CD4-positive, CD25-positive, alpha-beta regulatory T cell (primary cell): Measurements from ENCODE around the gene CELF2. TPM values are rescaled to one million over a fixed set of nuclear protein-coding genes. Genes with fewer than 3 reads are reported as not detected.

Source experiments
- ATAC-seq, 2 donors: fragments of 150-1000 bp; cut with Tn5 transposase; one replicate each; pipeline ENCODE4 v1.10.0; 2021; ENCODE audit warnings: low read depth in 2 of 2, moderate number of reproducible peaks in 2 of 2, moderate library complexity in 1 of 2
- DNase-seq, 3 donors: peaks; one replicate each; pipeline versions ENCODE4 v3.0.0 to v3.0.0-alpha.2; 2012 to 2022; ENCODE audit warnings: mixed read lengths in 1 of 3
- H3K27ac ChIP-seq: one replicate; pipeline ENCODE4 v1.7.0; 2013; ENCODE audit warnings: mild to moderate bottlenecking, low read length; ENCODE audit not compliant: insufficient read depth, poor library complexity, severe bottlenecking
- H3K27me3 ChIP-seq: one replicate; pipeline ENCODE4 v1.7.0; 2013; ENCODE audit warnings: low read length; ENCODE audit not compliant: control insufficient read depth, insufficient read depth
- H3K36me3 ChIP-seq: one replicate; pipeline ENCODE4 v1.7.0; 2013; ENCODE audit warnings: mild to moderate bottlenecking, low read length, moderate library complexity; ENCODE audit not compliant: control insufficient read depth, insufficient read depth
- H3K4me1 ChIP-seq: 2 replicates; pipeline ENCODE4 v1.7.0; 2013; ENCODE audit warnings: mild to moderate bottlenecking, low read length; ENCODE audit not compliant: insufficient read depth, control insufficient read depth, poor library complexity, severe bottlenecking
- H3K4me3 ChIP-seq: one replicate; pipeline ENCODE4 v1.7.0; 2013; ENCODE audit warnings: low read depth, mild to moderate bottlenecking, low read length, moderate library complexity
- H3K9me3 ChIP-seq, 2 experiments: 1 replicate in 1 of 2; 2 replicates in 1 of 2; pipeline ENCODE4 v1.7.0; 2013; ENCODE audit warnings: low read length in 2 of 2, mild to moderate bottlenecking in 1 of 2, moderate library complexity in 1 of 2; ENCODE audit not compliant: control insufficient read depth in 2 of 2
- H3K27ac Mint-ChIP-seq, 3 donors: one replicate each; pipeline ENCODE4 v1.8.0; 2020 to 2022; ENCODE audit warnings: mild to moderate bottlenecking in 3 of 3, mixed read lengths in 3 of 3, moderate library complexity in 2 of 3
- H3K27me3 Mint-ChIP-seq: one replicate; pipeline ENCODE4 v1.8.0; 2022; ENCODE audit warnings: mild to moderate bottlenecking, mixed read lengths
- H3K36me3 Mint-ChIP-seq: one replicate; pipeline ENCODE4 v1.8.0; 2020; ENCODE audit warnings: mixed read lengths
- H3K4me1 Mint-ChIP-seq, 4 donors: one replicate each; pipeline ENCODE4 v1.8.0; 2020 to 2022; ENCODE audit warnings: mixed read lengths in 4 of 4, mild to moderate bottlenecking in 1 of 4
- H3K4me3 Mint-ChIP-seq, 4 donors: one replicate each; pipeline ENCODE4 v1.8.0; 2020 to 2022; ENCODE audit warnings: mild to moderate bottlenecking in 4 of 4, mixed read lengths in 4 of 4, moderate library complexity in 3 of 4
- H3K9me3 Mint-ChIP-seq, 7 donors: one replicate each; pipeline ENCODE4 v1.8.0; 2020 to 2022; ENCODE audit warnings: mixed read lengths in 7 of 7, mild to moderate bottlenecking in 3 of 7, moderate library complexity in 2 of 7
- polyA plus RNA-seq, 4 donors: library from polyadenylated mRNA; unstranded; fragments of 300-500 nt; fragmentation: Illumina TruSeq; gene quantifications; one replicate each; pipeline ENCODE4 v1.2.3, GENCODE V29; 2021
- total RNA-seq: library from RNA; stranded (reverse); gene quantifications from one replicate; pipeline ENCODE4 v1.2.3, GENCODE V29; 2022

CELF2 gene
- total and polyA plus RNA-seq, 5 donors from 2014 or later, result 117 to 230 (median 150) TPM

- H3K4me3 Mint-ChIP-seq, result peak overlapping the region in 3 of 4 donors; percentile 24 to 75 (median 69)
- Histone ChIP-seq H3K9me3 (no peaks in the 10 kb centered on the region), H3K4me1 (peaks cover 45% of the 10 kb centered on the region), H3K4me3 (peak overlapping the region; percentile 17), H3K27me3 (no peaks in the 10 kb centered on the region), H3K36me3 (no peaks in the 10 kb centered on the region), H3K27ac (peak overlapping the region; percentile 54)
- H3K27me3 Mint-ChIP-seq, result no peaks in the 10 kb centered on the region
- peaks cover 36 to 71% (median 42%) of the 10 kb centered on the region in 4 donors for H3K4me1 Mint-ChIP-seq
- peaks cover 0 to 4% (median 0%) of the 10 kb centered on the region in 7 donors for H3K9me3 Mint-ChIP-seq
- ATAC-seq (peak in 1 of 2 donors; percentile 17), DNase-seq (peak in 1 of 3 donors; percentile 79)
- H3K27ac Mint-ChIP-seq, result peak overlapping the region; percentile 88 to 98 (median 97)
- H3K36me3 Mint-ChIP-seq, result no peaks in the 10 kb centered on the region
Observed at GRCh38 chr10:11141571-11142091, 124.0 kb downstream of the CELF2 start.

GRCh38 chr10:11142777-11143176, 125.1 kb downstream of the CELF2 start:
- no peaks in the 10 kb centered on the region for H3K9me3 ChIP-seq
- ATAC-seq, result no peak
- Mint-ChIP-seq H3K4me1 (peaks cover 42 to 82% (median 54%) of the 10 kb centered on the region in 4 donors), H3K27ac (peak overlapping the region; percentile 89 to 97 (median 91)), H3K36me3 (no peaks in the 10 kb centered on the region), H3K9me3 (peaks cover 0 to 4% (median 0%) of the 10 kb centered on the region in 7 donors), H3K4me3 (peak overlapping the region in 3 of 4 donors; percentile 12 to 62 (median 47)), H3K27me3 (no peaks in the 10 kb centered on the region)
- DNase-seq, result no peak
- H3K4me3 ChIP-seq, result no peak overlapping the region
- H3K4me1 ChIP-seq, result peaks cover 56% of the 10 kb centered on the region
- no peaks in the 10 kb centered on the region for H3K27me3 ChIP-seq
- H3K27ac ChIP-seq, result no peak overlapping the region
- H3K36me3 ChIP-seq, result no peaks in the 10 kb centered on the region

GRCh38 chr10:11143242-11143641, 125.6 kb downstream of the CELF2 start:
- H3K27me3 Mint-ChIP-seq, result no peaks in the 10 kb centered on the region
- H3K36me3 ChIP-seq, result no peaks in the 10 kb centered on the region
- no peak for ATAC-seq
- H3K9me3 Mint-ChIP-seq, result peaks cover 0 to 4% (median 0%) of the 10 kb centered on the region in 7 donors
- peak overlapping the region in 3 of 4 donors; percentile 12 to 47 (median 24) for H3K4me3 Mint-ChIP-seq
- no peak overlapping the region for H3K4me3 ChIP-seq
- peaks cover 42 to 87% (median 57%) of the 10 kb centered on the region in 4 donors for H3K4me1 Mint-ChIP-seq
- no peaks in the 10 kb centered on the region for H3K27me3 ChIP-seq
- peaks cover 61% of the 10 kb centered on the region for H3K4me1 ChIP-seq
- no peaks in the 10 kb centered on the region for H3K9me3 ChIP-seq
- H3K27ac Mint-ChIP-seq, result peak overlapping the region; percentile 89 to 97 (median 91)
- H3K36me3 Mint-ChIP-seq, result no peaks in the 10 kb centered on the region
- H3K27ac ChIP-seq, result no peak overlapping the region
- DNase-seq, result no peak

GRCh38 chr10:11144626-11145494, 127.2 kb downstream of the CELF2 start:
- Mint-ChIP-seq H3K36me3 (no peaks in the 10 kb centered on the region), H3K27ac (peak overlapping the region; percentile 92 to 100 (median 97)), H3K4me1 (peaks cover 47 to 98% (median 69%) of the 10 kb centered on the region in 4 donors), H3K27me3 (no peaks in the 10 kb centered on the region), H3K9me3 (peaks cover 0 to 4% (median 0%) of the 10 kb centered on the region in 7 donors), H3K4me3 (peak overlapping the region; percentile 56 to 84 (median 80))
- Histone ChIP-seq H3K27ac (peak overlapping the region; percentile 94), H3K27me3 (no peaks in the 10 kb centered on the region), H3K9me3 (no peaks in the 10 kb centered on the region), H3K36me3 (no peaks in the 10 kb centered on the region), H3K4me3 (peak overlapping the region; percentile 74), H3K4me1 (peaks cover 76% of the 10 kb centered on the region)
- ATAC-seq (peak in 1 of 2 donors; percentile 7), DNase-seq (peak in 1 of 3 donors; percentile 33)

- Histone ChIP-seq H3K36me3 (no peaks in the 10 kb centered on the region), H3K9me3 (no peaks in the 10 kb centered on the region), H3K27me3 (no peaks in the 10 kb centered on the region), H3K27ac (peak overlapping the region; percentile 94), H3K4me1 (peaks cover 82% of the 10 kb centered on the region), H3K4me3 (peak overlapping the region; percentile 74)
- Mint-ChIP-seq H3K4me1 (peaks cover 53 to 98% (median 75%) of the 10 kb centered on the region in 4 donors), H3K9me3 (peaks cover 0 to 4% (median 0%) of the 10 kb centered on the region in 7 donors), H3K36me3 (no peaks in the 10 kb centered on the region), H3K27me3 (no peaks in the 10 kb centered on the region), H3K27ac (peak overlapping the region; percentile 92 to 100 (median 97)), H3K4me3 (peak overlapping the region; percentile 56 to 84 (median 80))
- DNase-seq, result peak; percentile 52 to 94 (median 76)
- ATAC-seq, result peak; percentile 85 to 87
Observed at GRCh38 chr10:11145495-11145855, 127.8 kb downstream of the CELF2 start.

GRCh38 chr10:11146402-11147171, 128.9 kb downstream of the CELF2 start:
- Mint-ChIP-seq H3K9me3 (peaks cover 0 to 2% (median 0%) of the 10 kb centered on the region in 7 donors), H3K4me1 (peaks cover 54 to 98% (median 79%) of the 10 kb centered on the region in 4 donors), H3K27me3 (no peaks in the 10 kb centered on the region), H3K36me3 (no peaks in the 10 kb centered on the region), H3K4me3 (peak overlapping the region; percentile 59 to 88 (median 72)), H3K27ac (peak overlapping the region; percentile 97 to 100 (median 98))
- Histone ChIP-seq H3K36me3 (no peaks in the 10 kb centered on the region), H3K4me3 (peak overlapping the region; percentile 74), H3K4me1 (peaks cover 86% of the 10 kb centered on the region), H3K9me3 (no peaks in the 10 kb centered on the region), H3K27me3 (no peaks in the 10 kb centered on the region), H3K27ac (peak overlapping the region; percentile 94)
- peak in 1 of 3 donors; percentile 43 for DNase-seq
- no peak for ATAC-seq

GRCh38 chr10:11147722-11148121, 130.1 kb downstream of the CELF2 start:
- peak in 1 of 3 donors; percentile 39 for DNase-seq
- peaks cover 90% of the 10 kb centered on the region for H3K4me1 ChIP-seq
- no peaks in the 10 kb centered on the region for H3K27me3 ChIP-seq
- no peaks in the 10 kb centered on the region for H3K36me3 ChIP-seq
- H3K4me3 ChIP-seq, result peak overlapping the region; percentile 74
- peak overlapping the region; percentile 94 for H3K27ac ChIP-seq
- Mint-ChIP-seq H3K36me3 (no peaks in the 10 kb centered on the region), H3K4me1 (peaks cover 49 to 100% (median 78%) of the 10 kb centered on the region in 4 donors), H3K9me3 (no peaks in the 10 kb centered on the region), H3K27ac (peak overlapping the region; percentile 97 to 100 (median 98)), H3K27me3 (no peaks in the 10 kb centered on the region), H3K4me3 (peak overlapping the region; percentile 59 to 88 (median 75))
- no peak for ATAC-seq
- H3K9me3 ChIP-seq, result no peaks in the 10 kb centered on the region
